GM19351 (cell line): ENCODE data around the gene UAP1.

Source experiments
- ATAC-seq: cut with Tn5 transposase; IDR thresholded peaks from one replicate; pipeline ENCODE4 v1.9.1; 2021; ENCODE audit warnings: mild to moderate bottlenecking, moderate library complexity; ENCODE audit not compliant: unreplicated experiment

Gene UAP1

DNA sequence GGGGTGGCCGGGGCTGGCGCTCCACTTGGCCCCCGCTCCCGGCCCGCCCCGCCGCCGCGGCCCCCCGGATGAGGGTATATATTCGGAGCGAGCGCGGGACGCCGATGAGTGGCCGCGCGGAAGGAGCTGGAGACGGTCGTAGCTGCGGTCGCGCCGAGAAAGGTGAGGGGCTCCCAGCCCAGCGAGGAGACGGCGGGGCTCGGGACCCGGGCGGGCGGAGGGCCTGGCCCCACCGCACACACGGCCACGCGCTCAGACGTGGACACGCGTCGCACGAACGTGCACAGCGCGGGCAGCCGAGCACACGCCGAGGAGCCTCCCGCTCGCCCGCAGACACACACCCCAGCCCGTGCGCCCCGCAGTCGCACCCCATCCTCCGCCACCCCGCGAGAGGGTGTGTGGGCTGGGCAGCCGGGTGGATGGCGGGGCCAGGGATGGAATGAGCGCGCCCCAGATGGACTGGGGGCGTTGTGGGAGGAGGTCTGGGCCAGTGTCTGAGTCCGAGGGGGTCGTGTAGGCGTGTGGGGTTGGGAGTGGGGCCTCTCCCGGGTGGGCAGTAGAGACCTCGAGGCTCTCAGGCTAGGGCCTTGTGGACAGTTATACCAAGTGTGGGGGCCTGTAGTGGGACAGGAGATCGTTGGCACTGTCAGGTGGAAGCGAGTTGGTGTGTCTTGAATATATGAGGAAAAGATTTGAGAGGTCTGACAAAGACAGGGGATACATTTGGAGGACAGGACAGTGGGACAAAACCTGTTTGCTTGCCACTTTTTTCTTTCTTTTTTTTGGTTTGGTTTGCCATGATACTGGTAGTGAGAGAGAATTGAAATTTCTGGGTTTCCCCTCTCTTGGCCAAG, at the start of gene UAP1:
Gene UAP1, plus strand, starts transcription at position 107 of the 854 bp plus-strand sequence. CDS start 4,347 bp downstream, outside the sequence.
- ATAC-seq, result peak; percentile 36

DNA sequence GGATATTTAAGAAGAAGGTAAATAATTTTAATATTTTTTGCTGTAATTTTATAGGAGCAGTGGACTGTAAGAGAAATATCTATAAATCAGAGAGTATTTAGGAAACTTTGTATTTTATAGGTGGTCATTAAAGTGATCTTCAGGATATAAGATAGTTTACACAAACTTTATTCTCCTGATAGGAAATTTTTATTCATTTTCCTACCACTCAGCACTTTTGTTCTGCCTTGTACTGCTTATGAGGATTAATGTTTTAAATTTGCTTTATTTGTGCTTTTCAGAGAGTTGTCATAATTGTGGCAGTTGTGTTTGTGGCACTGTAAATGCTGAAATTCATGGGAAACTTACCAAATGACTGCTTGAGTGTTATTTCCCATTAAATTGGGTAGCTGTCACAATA, 34.2 kb upstream of the UAP1 start:
- no peak for ATAC-seq

DNA sequence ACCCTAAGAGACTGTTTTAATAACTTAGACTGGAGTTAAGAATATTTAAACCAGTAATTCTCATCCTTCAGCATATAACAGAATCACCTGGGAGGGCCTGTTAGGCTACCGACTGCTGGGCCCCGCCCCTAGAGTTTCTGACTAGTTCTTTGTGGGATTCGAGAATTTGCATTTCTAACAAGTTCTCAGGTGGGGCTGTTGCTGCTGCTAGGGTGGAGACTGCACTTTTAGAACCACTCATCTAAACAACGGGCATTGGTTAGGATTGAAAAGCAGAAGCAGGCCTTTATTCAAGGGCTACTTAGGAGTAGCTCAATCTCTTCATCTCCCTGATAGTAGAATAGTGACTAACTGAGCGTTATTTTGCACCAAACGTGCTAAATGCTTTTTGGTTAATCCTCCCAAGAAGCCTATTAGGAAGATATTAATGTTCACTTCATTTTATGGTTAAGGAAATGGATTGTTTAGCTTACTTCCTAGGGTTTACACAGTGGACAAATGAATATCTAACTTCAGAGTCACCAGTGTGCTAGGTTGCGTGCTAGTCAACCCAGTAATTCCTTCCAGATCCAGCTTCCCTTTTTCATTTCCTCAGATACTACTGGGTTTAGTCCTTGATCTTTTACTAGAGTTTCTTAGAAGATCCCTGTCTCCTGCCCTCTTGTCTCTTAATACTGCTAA, 31.1 kb upstream of the UAP1 start:
- ATAC-seq, result peak; percentile 97

DNA sequence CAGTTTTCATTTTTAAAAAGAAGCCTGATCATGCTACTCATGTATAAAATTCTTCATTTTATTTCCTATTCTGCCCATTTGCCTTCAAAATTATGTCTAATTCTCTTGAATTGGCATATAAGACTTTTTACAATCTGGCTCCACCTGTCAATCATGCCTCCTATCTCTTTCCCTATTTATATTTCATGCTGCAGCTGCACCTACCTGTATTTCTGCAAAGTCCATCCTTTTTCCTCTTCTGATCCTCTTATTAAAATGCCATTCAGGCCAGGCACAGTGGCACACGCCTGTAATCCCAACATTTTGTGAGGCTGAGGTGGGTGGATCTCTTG, 30.6 kb upstream of the UAP1 start:
- ATAC-seq, result no peak

DNA sequence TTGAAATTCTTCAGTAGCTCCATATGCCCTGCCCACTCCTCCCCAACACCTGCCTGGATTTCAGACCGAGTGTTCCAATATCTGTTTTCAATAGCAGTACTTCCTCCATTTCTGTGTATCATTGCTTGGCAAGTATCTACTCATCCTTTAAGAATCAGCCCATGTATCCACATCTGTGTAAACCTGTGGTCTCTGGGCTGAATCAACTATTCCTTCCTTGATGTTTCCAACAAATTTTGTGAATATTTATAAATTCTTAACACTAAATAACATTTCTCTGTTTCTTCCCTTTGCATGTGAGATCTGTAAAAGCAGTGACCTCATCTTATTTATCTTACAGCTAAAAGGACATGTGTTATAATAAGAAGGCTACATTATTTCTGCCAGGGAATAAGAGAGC, 26.0 kb upstream of the UAP1 start:
- ATAC-seq, result no peak

DNA sequence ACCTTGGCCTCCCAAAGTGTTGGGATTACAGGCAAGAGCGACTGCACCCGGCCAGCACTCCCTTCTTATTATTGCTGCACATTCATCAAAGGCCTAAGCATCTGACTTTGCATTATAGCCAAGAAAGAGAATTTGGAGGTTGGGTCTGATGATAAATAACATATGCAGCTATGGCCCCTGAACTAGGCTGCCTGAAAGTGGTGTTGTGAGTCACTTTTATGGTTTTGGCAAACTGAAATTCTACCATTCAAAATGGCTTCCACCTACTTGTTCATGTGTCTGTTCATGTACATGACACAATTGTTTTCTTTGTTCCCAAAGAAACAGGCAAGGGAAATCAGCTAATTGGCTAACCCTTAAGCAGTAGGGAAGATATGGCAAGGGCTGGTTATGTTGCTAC, 25.0 kb upstream of the UAP1 start:
- no peak for ATAC-seq

DNA sequence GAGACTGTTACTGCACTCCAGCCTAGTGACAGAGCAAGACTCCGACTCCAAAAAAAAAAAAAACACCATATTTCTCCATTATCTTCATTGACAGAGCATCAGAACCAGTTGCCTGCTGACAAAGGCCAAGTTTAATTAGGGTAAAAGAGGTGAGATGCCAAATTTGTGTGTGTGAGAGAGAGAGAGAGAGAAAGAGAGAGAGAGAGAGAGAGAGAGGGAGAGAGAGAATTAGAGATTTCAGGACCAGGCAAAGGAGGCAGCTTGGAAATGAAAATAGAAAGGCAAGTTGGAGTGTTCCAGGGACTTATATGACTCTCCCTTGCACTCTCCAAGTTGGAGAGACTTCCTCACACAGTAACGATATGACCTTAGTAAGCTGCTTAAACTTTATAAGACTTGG, 24.3 kb upstream of the UAP1 start:
- ATAC-seq, result no peak

DNA sequence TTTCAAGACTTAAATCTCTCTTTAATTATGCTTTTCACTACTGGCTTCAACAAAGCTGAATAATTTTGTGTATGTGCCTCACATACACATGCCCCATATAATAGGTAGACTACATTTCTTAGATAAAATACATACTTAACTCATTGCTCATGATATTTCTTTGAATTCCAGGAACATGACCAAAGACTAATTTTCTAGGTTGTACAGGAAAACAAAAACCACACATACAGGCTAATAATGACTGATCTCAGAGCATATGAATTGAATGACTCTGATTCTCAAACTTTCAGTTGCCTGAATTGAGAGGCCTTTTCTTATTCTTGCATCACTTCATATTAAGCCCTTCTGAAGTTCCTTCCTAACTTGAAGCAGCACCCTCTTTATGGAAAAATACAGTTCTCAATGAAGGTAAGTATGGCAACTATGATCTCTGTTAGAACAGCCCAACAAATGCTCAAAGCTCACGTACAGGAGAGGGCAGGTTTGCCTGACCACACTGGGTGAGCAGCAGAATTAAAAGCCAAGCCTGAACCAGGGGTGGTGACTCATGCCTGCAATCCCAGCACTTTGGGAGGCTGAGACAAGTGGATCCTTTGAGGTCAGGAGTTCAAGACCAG, 22.6 kb upstream of the UAP1 start:
- ATAC-seq, result no peak

DNA sequence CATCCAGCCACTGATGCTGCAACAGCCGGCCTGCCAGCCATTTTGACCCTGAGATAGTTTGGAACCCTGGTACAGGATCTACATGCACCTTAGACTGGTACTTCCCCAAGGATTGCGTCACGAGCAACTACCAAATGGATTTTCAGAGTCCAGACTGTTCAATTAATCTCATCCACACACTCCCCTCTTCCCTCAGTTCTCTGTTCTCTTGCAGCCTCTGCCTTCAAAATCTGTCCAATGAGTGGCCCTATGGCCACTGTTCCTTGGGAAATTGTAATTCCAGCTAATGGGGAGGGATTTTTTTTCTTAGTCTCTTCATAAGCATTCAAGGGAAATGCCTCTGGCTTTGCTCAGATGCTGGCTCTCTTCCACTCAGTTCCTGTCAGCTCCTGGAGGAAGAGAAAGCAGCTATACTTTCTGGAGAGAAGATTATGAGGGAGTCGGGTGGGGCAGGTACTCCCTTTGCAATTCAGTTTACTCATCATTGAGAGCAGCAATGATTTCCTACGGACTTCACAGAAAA, 19.8 kb upstream of the UAP1 start:
- no peak for ATAC-seq

DNA sequence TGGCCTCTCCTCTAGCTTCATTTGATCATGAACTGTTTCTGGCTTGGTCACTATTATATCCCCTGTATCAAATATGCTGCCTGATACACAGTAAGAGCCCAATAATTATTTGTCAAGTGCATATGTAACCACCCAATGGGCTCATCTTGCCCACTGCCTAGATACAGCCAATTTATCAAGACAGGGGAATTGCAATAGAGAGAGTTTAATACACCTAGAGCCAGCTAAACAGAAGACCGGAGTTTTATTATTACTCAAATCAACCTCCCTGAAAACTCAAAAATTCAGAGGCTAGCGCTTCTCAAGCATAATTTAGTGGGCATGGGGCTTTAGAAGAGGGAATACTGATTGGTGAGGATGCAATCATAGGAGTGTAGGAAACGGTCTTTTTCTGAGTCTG, 18.3 kb upstream of the UAP1 start:
- no peak for ATAC-seq

DNA sequence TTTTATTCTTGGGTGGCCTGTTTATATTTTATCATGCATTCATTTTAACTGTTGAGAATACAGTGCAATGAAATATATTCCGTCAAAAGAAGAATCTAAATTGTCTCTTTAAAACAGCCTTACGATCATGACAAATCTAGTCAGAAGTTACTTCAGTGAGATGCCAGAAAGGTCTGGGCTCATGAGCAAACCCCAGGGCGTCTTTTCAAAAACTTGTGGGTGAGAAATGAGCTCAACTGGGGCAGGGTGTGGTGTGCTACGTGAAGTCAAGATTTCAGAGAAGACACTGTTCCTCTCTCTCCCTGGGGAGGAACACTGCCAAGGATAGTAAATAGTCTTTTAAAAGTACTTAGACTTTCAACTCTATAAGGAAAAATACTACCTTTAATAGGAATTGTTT, 13.4 kb upstream of the UAP1 start:
- no peak for ATAC-seq

DNA sequence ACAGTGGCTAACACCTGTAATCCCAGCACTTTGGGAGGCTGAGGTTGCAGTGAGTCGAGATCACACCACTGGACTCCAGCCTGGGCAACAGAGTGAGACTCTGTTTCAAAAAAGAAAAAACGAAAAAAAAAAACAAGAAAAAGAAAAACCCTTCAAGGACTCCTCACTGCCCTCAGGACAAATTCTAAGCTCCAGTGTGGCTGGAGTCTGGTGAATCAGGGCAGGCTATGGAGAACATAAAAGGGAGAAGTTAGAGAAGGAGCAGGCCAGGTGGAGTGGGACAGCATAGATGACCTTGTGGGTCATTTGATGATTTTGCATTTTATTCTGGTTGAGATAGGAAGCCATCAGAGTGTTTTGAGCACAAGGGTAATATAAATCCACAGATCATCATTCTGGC, 12.5 kb upstream of the UAP1 start:
- no peak for ATAC-seq

DNA sequence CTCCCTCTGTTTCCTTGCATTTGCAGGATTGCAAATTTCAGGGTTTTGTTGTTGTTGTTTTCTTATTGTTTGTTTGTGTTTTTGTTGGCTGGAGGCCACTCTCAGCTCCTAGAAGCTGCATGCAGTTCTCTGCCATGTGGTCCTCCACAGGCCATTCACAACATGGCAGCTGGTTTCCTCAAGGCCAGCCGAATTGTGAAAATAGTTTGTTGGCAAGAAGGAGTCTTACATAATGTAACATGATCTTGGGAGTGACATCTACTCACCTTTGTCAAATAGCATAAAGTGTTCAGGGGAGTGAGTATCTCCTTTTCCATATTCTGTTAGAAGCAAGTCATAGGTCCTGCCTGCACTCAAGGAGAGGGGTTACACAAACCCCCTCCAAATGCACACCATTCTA, 10.6 kb upstream of the UAP1 start:
- ATAC-seq, result no peak

DNA sequence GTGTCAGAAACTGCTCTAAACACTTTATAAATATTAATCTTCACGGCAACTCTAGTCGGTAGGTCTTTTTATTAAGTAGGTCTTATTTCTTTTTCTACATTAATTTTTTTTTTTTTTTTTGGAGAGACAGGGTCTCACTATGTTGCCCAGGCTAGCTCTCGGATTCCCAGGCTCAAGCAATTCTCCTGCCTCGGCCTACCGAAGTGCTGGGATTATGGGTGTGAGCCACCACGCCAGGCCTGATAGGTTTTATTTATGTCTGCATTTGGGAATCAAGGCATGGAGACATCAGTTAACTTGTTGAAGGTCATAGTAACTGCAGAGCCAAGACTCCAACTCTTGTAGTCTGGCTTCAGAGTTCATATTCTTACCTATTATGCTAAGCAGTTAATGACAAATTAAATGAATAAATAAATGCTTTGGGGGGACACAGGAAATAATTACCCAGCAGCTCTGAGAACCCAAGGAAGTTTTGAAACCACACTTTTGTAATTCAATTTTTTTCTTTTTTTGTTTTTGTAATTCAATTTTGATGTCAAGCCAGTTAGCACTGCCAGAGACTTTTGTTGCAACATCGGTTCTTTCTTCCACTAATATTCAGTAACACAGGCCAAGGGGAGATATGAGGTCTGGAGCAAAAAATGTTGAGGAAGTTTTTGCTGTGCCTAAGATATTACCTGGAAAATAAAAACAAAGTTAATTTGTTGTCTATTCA, 9.4 kb upstream of the UAP1 start:
- ATAC-seq, result no peak

DNA sequence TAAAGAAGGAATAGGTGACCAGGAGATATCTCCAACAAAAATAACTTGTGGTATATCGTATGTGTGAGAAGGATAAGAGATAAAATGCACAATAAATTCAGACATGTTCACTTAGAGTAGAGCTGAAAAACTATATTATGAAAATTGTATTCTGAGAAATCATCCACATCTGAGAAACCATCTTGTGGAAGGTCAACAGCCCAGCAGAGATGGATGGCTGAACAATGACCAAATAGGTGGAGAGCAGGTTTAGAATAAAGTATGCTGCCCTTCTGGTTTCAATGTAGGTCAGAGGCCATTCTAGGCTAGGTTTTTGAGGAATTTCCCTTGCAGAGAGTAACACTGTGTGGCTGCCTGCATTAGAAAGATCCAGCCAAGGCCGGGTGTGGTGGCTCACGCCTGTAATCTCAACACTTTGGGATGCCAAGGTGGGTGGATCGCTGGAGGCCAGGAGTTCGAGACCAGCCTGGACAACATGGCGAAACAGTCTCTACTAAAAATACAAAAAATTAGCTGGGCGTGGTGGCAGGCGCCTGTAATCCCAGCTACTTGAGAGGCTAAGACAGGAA, 8.8 kb upstream of the UAP1 start:
- ATAC-seq, result no peak

DNA sequence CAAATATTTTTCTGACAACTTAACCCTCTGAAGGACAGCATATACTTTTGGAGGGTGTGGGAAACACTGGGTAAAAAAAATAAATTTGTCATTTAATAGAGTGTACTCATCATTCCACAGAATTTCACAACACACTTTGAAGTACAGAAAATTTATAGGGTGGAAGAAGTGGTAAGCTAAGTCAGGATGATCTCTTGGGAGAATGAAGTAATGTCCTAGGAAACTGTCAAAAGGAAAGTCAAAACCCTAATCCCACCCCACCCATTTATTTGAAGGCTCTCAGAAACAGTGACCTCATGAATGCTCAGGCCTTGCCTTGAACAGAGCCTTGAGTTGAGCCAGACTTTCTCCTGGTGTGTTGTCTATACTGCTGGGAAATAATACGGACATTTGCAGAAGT, 7.3 kb upstream of the UAP1 start:
- no peak for ATAC-seq

DNA sequence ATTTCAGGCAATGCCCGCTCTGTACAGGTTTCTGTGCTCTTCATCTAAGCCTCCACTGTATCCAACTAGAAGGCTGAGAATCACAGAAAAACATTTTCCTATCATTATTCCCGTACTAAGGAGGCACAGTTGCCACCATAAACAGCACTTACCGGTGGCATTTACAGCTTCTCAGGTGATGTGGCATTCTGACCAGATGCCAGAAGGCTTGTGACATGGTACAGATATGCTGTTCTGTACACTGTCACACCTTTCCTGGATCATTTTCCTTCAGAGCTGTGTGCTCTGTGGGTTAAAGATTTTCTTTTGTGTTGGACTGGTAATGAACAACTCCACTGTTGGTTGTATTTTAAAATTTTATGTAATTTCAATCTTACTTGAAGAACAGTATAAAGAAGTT, 4.0 kb upstream of the UAP1 start:
- ATAC-seq, result no peak

DNA sequence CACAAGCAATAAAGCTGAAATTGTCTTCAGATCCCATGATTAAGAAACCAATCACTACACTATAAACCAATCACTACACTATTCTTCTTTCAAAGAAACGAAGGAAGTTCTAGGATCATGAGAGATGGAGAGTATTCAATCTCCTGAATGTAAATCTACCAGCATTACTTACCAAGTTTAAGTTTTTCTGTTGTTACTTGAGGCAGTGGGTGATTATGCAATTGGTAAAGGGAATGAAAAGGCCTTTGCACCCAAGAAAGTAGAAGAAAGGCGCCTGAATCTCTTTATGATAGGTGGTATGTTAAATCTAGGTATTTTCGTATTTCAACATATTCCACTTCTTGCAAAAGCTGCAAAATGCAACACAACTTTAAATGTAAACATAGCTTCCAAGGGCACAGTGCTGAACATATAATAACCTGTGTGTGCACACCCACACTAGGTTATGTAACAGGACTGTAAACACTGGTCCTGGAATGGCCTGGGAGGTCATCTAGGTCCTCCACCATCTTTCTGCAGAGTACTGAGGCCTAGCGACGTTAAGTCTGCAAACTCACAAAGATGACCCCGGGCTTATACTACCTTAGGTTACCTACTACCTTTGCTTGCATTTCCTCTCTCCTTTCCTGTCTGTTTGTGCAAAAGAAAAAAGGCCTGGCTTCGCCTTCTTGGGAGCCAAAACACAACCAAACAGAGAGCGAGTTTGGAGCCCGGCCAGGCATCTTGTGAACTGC, 1.1 kb upstream of the UAP1 start:
- ATAC-seq, result no peak

DNA sequence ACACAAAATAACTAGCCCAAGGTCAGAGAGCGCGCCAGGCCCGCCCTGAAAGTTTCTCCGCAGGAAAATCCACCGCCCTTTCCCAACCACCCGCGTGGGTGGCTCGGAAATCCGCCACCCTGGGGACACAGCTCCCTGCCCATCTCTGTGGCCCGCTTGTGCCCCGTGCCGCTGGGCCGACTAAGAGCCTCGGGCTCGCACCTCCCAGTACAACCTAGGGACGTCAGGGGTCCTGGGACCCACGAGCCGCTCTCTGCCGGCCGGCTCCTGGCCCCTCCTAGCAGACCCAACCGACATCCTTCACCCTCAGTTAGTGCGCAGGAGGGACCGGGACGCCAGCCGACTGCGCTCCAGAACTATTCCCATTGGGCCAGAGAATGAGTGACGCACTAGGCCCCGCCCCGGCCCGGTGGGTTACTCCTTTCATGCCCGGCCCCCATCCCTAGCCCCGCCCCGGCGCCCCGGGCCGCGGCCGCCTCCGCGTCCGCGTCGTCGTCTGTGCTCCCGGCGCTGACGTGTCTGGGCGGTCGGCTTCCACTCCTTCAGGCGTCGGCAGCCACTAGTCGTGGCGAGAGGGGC, 396 bp upstream of the UAP1 start:
- ATAC-seq, result peak; percentile 90

DNA sequence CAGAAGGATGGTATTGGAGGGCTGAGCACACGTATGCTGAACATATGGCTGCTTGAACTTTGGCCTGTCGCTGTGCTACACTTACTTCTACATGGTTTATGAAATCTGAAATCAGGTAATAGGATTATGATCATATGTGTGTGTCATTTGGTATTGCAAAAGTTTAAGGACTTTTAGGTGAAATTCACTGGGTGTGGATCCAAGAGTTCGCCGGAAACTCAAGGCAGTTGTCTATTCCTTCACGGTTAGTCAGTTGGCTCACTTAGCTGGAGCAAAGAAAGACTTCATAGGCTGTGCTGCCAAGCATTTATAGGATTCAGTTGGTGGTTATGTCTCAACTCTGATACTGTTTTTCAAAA, 927 bp downstream of the UAP1 start:
- ATAC-seq, result no peak
